Thoracic aorta (tissue), 2 donors: ENCODE measurements around the gene PDZD7. TPM values are rescaled to one million over a fixed set of nuclear protein-coding genes. Genes with fewer than 3 reads are reported as not detected.
A peak's percentile ranks its signal among the peaks of the same experiment; 100 is the strongest.

Source experiments
- ATAC-seq: fragments of 150-250 bp; one replicate; pipeline ENCODE4 v1.8.0; 2017; ENCODE audit warnings: low read depth; ENCODE audit not compliant: insufficient number of reproducible peaks, low FRiP score
- DNase-seq: peaks from one replicate; pipeline ENCODE4 v3.0.0-alpha.2; 2020; ENCODE audit warnings: low spot score
- H3K27ac ChIP-seq, 2 donors: fragments of 200-600 bp; sonication (generic); 1 replicate in 1 of 2; 2 replicates in 1 of 2; pipeline ENCODE4 v1.5.1; 2016; ENCODE audit warnings: mild to moderate bottlenecking in 2 of 2, moderate library complexity in 2 of 2
- H3K27me3 ChIP-seq: fragments of 200-600 bp; sonication (generic); replicated peaks from 2 replicates; pipeline ENCODE4 v1.6.0; 2016; ENCODE audit warnings: mild to moderate bottlenecking; ENCODE audit not compliant: insufficient read depth
- H3K36me3 ChIP-seq: fragments of 200-600 bp; sonication (generic); one replicate; pipeline ENCODE4 v1.5.1; 2016
- H3K4me1 ChIP-seq, 2 donors: fragments of 200-600 bp; sonication (generic); 1 replicate in 1 of 2; 2 replicates in 1 of 2; pipeline versions ENCODE4 v1.5.1 to v1.6.0; 2016; ENCODE audit warnings: low read depth in 2 of 2, mild to moderate bottlenecking in 1 of 2; ENCODE audit not compliant: control insufficient read depth in 1 of 2
- H3K4me3 ChIP-seq: fragments of 200-600 bp; sonication (generic); 2 replicates; pipeline ENCODE4 v1.5.1; 2016; ENCODE audit warnings: mild to moderate bottlenecking
- H3K9me3 ChIP-seq: fragments of 200-600 bp; sonication (generic); 2 replicates; pipeline ENCODE4 v1.5.1; 2016
- CTCF ChIP-seq: fragments of 200-600 bp; sonication (generic); IDR thresholded peaks from one replicate; pipeline ENCODE4 v1.5.1; 2019; ENCODE audit warnings: antibody characterized with exemption
- total RNA-seq, 2 donors: library from RNA; depleted of rRNA; stranded (reverse); fragments of >200 nt; gene quantifications; one replicate each; pipeline versions ENCODE4 v1.1.0 to v1.2.3, GENCODE V29; 2016

Gene PDZD7
- total RNA-seq, 2 donors from 2014 or later = 0.14 to 1.1 TPM

GRCh38 chr10:101064415-101065030, 33.6 kb upstream of the PDZD7 start:
- Histone ChIP-seq H3K27me3 (no peaks in the 10 kb centered on the region), H3K4me1 (peaks cover 20 to 57% of the 10 kb centered on the region in 2 donors), H3K36me3 (no peaks in the 10 kb centered on the region), H3K27ac (no peak overlapping the region), H3K9me3 (no peaks in the 10 kb centered on the region), H3K4me3 (no peak overlapping the region)
- TF ChIP-seq CTCF = no peak
- no peak for DNase-seq
- no peak for ATAC-seq

- peaks cover 20 to 57% of the 10 kb centered on the region in 2 donors for H3K4me1 ChIP-seq
- no peaks in the 10 kb centered on the region for H3K36me3 ChIP-seq
- H3K27me3 ChIP-seq = no peaks in the 10 kb centered on the region
- ATAC-seq (no peak), DNase-seq (no peak)
- H3K27ac ChIP-seq = peak overlapping the region in 1 of 2 donors; percentile 99
- no peaks in the 10 kb centered on the region for H3K9me3 ChIP-seq
- peak overlapping the region; percentile 90 for H3K4me3 ChIP-seq
- no peak for TF ChIP-seq CTCF
Observed at GRCh38 chr10:101063548-101064414, 32.9 kb upstream of the PDZD7 start.

- Histone ChIP-seq H3K4me3 (peak overlapping the region; percentile 90), H3K9me3 (no peaks in the 10 kb centered on the region), H3K27me3 (no peaks in the 10 kb centered on the region), H3K36me3 (no peaks in the 10 kb centered on the region), H3K27ac (peak overlapping the region in 1 of 2 donors; percentile 99), H3K4me1 (peaks cover 20 to 57% of the 10 kb centered on the region in 2 donors)
- DNase-seq (no peak), ATAC-seq (no peak)
- TF ChIP-seq CTCF = no peak
Observed at GRCh38 chr10:101063050-101063525, 32.2 kb upstream of the PDZD7 start.

- DNase-seq = no peak
- no peaks in the 10 kb centered on the region for H3K9me3 ChIP-seq
- H3K4me3 ChIP-seq = peak overlapping the region; percentile 90
- H3K36me3 ChIP-seq = no peaks in the 10 kb centered on the region
- no peaks in the 10 kb centered on the region for H3K27me3 ChIP-seq
- H3K4me1 ChIP-seq = peaks cover 20 to 54% of the 10 kb centered on the region in 2 donors
- H3K27ac ChIP-seq = peak overlapping the region; percentile 98 to 99
- peak; percentile 73 for TF ChIP-seq CTCF
- no peak for ATAC-seq
Observed at GRCh38 chr10:101062232-101063049, 31.5 kb upstream of the PDZD7 start.
